ENCODE results near the gene SPEF1.

- TF ChIP-seq CTCF (IDR thresholded peaks at IDR 0.05; ENCODE audit: low read depth, low read length, poor library complexity, severe bottlenecking) = no peak
- no peak for TF ChIP-seq EZH2phosphoT487 (IDR thresholded peaks at IDR 0.05; ENCODE audit: borderline replicate concordance, low read length)
Observed at GRCh38 chr20:3819411-3820047, 38.3 kb upstream of the SPEF1 start.

All from DOHH2 (cell line).